GM12864 (cell line): ENCODE measurements around the gene ASCL2.

Experiments used
- DNase-seq: peaks from one replicate; pipeline ENCODE4 v3.0.0-alpha.2; 2011; ENCODE audit warnings: low read depth
- H3K4me3 ChIP-seq: 2 replicates; pipeline ENCODE4 v1.5.1; 2011; ENCODE audit warnings: mild to moderate bottlenecking, low read depth, low read length, control low read depth
- CTCF ChIP-seq: IDR thresholded peaks from 2 replicates; pipeline ENCODE4 v1.5.1; 2011; ENCODE audit warnings: low read depth, mild to moderate bottlenecking, moderate library complexity, low read length, control low read depth, inconsistent platforms; ENCODE audit errors: missing control alignments

ASCL2 gene

GRCh38 chr11:2256293-2256913 lies 14.0 kb downstream of the ASCL2 start:
- DNase-seq = no peak
- H3K4me3 ChIP-seq = no peak overlapping the region
- TF ChIP-seq CTCF = no peak

GRCh38 chr11:2252018-2252417 lies 18.4 kb downstream of the ASCL2 start:
- DNase-seq = no peak
- H3K4me3 ChIP-seq = no peak overlapping the region
- TF ChIP-seq CTCF = no peak

- H3K4me3 ChIP-seq = no peak overlapping the region
- DNase-seq = no peak
- TF ChIP-seq CTCF = no peak
Measured at GRCh38 chr11:2251138-2251537, 19.2 kb downstream of the ASCL2 start.

- no peak overlapping the region for H3K4me3 ChIP-seq
- DNase-seq = no peak
- no peak for TF ChIP-seq CTCF
Measured at GRCh38 chr11:2250485-2250884, 19.9 kb downstream of the ASCL2 start.

- TF ChIP-seq CTCF = no peak
- no peak for DNase-seq
Measured at GRCh38 chr11:2250041-2250440, 20.3 kb downstream of the ASCL2 start.

GRCh38 chr11:2249189-2249916 lies 21.0 kb downstream of the ASCL2 start:
- no peak for DNase-seq
- TF ChIP-seq CTCF = no peak
- H3K4me3 ChIP-seq = no peak overlapping the region

More at GRCh38 chr11:2250041-2250440, 20.3 kb downstream of the ASCL2 start:
- no peak overlapping the region for H3K4me3 ChIP-seq

- no peak for DNase-seq
- TF ChIP-seq CTCF = no peak
- no peak overlapping the region for H3K4me3 ChIP-seq
Measured at GRCh38 chr11:2248762-2249161, 21.6 kb downstream of the ASCL2 start.
